Duodenal mucosa (tissue), 2 donors: ENCODE measurements around the gene CFAP61.
"Not testable (repeated sequence)": the region's sequence is repeated elsewhere in the genome, so short reads cannot be mapped to it uniquely, and the experiment has no call there.

Experiments used
- H3K27ac ChIP-seq: one replicate; pipeline ENCODE4 v1.7.0; 2013; ENCODE audit warnings: low read depth, low read length
- H3K27me3 ChIP-seq, 2 donors: one replicate each; pipeline ENCODE4 v1.7.0; 2013; ENCODE audit warnings: low read length in 2 of 2, control low read depth in 1 of 2; ENCODE audit not compliant: insufficient read depth in 2 of 2, control insufficient read depth in 1 of 2
- H3K36me3 ChIP-seq, 2 donors: one replicate each; pipeline ENCODE4 v1.7.0; 2013; ENCODE audit warnings: low read length in 2 of 2, control low read depth in 1 of 2; ENCODE audit not compliant: insufficient read depth in 2 of 2, control insufficient read depth in 1 of 2
- H3K4me1 ChIP-seq, 2 donors: one replicate each; pipeline ENCODE4 v1.7.0; 2013; ENCODE audit warnings: low read length in 2 of 2, control low read depth in 1 of 2; ENCODE audit not compliant: insufficient read depth in 2 of 2, control insufficient read depth in 1 of 2
- H3K4me3 ChIP-seq, 2 donors: one replicate each; pipeline ENCODE4 v1.7.0; 2013; ENCODE audit warnings: low read length in 2 of 2, low read depth in 1 of 2
- H3K9ac ChIP-seq, 2 donors: one replicate each; pipeline ENCODE4 v1.7.0; 2013; ENCODE audit warnings: low read length in 2 of 2, low read depth in 1 of 2
- H3K9me3 ChIP-seq, 2 donors: one replicate each; pipeline ENCODE4 v1.7.0; 2013; ENCODE audit warnings: low read length in 2 of 2, control low read depth in 1 of 2; ENCODE audit not compliant: control insufficient read depth in 1 of 2

CFAP61 gene, protein sequence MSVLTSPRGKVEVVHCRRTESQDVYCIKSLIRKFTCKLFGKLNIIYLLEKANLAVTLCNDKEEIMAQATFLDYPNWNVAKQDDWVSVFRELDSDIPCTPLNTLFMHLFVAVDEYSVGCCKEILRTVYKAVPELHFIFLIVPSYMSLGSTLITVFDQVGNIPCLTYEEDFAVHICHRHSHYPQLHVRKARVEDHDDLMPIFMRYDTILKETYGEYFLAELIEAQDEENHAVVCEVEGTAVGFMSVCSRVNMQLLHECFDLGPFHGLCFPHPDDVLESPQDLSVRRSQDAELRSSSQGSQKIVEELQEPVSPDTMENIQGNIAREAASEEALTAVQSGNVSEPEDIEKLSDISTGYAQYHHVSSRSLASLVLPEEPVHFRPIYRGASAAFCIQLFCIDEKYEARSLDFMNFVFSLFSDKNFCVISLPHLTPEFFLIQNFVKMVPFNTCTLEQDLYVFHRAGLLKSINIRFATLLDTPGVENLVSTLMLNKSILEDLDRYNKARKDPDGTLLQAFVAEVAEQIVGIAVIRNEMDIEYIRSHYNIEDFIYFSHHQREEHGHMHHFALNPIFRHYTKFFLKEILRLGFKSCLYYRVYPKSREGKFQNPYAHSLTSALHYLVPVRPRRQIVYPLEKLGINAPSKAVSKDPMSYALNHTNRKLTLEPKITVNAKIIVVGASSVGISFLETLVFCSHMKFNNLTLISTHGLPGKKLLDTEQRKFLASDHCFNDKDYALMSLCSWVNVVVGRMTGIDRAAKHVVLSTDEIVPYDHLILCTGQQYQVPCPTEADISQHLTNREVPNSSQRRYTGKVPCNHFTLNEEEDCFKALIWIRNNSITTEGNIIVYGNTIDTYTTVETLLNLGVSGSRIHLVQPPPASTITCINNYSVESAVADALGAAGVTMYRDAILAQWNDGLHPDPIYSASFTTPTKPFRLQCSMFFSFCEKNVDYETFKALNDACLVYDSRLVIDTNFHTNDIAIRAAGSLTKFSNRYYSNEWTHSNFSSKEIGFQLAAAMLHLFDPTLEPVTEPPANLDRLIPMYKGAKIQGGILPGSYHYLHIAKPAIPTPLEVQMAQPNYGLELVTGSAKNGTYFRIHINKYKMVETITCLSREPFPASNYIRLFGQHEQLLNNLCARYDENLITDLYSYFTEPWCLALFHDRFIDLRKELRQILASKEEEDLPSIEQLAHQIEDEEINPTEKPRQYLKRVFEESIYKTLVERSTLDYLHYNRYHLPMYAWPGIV

DNA sequence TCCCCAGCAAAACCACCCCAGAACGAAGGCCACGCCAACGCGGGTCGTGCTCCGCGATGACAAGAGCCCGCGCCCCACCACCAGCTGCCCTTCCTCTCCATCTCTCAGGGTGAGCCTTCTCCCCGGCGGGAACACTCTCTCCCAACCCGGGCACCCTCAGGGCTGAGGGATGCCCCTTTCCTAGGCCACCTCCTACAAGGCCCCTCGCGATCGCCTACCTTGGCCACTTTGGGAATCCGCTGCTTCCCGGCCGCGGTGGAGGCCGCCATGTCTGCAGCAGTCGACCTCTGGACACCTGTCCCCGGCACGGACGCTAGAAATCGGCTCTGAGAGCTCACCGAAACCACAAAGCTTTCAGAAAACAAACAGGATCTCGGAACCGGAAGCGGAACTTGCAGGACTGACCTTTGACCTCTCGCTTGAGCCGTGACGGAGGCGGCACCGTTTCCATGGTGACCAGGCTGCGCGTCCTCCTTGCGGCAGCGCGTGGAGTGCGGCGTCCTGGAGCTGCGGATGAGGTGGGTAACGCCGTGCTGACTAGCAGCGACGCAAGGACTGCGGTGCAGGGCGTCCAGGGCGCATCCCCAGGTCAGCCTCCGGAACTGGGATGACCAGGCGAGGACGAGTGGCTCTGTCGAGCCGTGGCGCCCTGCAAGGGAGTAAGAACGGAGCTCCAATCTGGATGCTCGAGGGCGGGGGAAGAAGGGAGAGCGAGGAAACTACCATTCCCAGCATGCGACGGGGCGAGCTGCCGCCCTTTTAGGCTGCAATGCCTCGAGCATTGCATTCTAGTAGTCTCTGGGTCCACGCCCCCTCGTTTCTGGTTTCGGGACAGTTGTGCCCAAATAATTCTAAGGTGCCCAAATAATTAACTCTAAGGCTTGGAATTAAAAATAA lies at the start of gene CFAP61, which contains the start of gene CRNKL1:
Gene CFAP61 (plus strand): TSS at position 459 of the 897 bp plus-strand sequence. CDS start 4,122 bp downstream, outside the sequence.
Gene CRNKL1 (minus strand): TSS at position 393 of the 897 bp plus-strand sequence. CDS start 124 bp downstream, at position 269.
- peaks cover 9 to 11% of the 10 kb centered on the region in 2 donors for H3K4me1 ChIP-seq
- no peaks in the 10 kb centered on the region for H3K9me3 ChIP-seq
- peaks cover 18 to 30% of the 10 kb centered on the region in 2 donors for H3K36me3 ChIP-seq
- H3K27me3 ChIP-seq, result peaks cover 0 to 4% of the 10 kb centered on the region in 2 donors
- peak within 1 kb of the TSS; percentile 98 to 100 for H3K4me3 ChIP-seq
- peak within 1 kb of the TSS; percentile 92 to 93 for H3K9ac ChIP-seq
- peak within 1 kb of the TSS; percentile 84 for H3K27ac ChIP-seq

- H3K36me3 ChIP-seq, result peaks cover 36 to 46% of the 10 kb centered on the region in 2 donors
- peaks cover 0 to 8% of the 10 kb centered on the region in 2 donors for H3K4me1 ChIP-seq
- H3K27me3 ChIP-seq, result no peaks in the 10 kb centered on the region
- no peak overlapping the region for H3K27ac ChIP-seq
- H3K9me3 ChIP-seq, result no peaks in the 10 kb centered on the region
- no peak overlapping the region for H3K9ac ChIP-seq
- H3K4me3 ChIP-seq, result peak overlapping the region in 1 of 2 donors; percentile 4
These were observed 49.0 kb upstream of the CFAP61 start for GRCh38 chr20:20003031-20003954.

DNA sequence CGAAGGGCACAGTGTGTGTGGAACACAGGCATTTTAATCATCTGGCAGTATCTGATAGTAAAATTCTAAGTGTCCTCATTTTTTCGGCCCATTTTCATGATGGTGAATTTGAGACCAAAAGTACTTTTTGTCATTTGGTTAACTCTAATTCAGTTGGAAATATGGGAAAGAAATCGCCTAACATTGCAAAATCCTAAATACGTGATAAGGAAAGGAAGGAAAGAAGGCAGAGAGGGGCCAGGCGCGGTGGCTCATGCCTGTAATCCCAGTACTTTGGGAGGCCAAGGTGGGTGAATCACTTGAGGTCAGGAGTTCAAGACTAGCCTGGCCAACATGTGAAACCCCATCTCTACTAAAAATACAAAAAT lies 48.4 kb upstream of the CFAP61 start:
- not testable (repeated sequence) for H3K27ac ChIP-seq, H3K9ac ChIP-seq, H3K4me1 ChIP-seq, H3K9me3 ChIP-seq, H3K27me3 ChIP-seq
- peaks cover 29 to 39% of the 10 kb centered on the region in 2 donors for H3K36me3 ChIP-seq
- peak overlapping the region in 1 of 2 donors; percentile 4 for H3K4me3 ChIP-seq

GRCh38 chr20:20005342-20005741 lies 47.0 kb upstream of the CFAP61 start:
- no peak overlapping the region for H3K27ac ChIP-seq
- H3K27me3 ChIP-seq, result no peaks in the 10 kb centered on the region
- no peaks in the 10 kb centered on the region for H3K9me3 ChIP-seq
- no peak overlapping the region for H3K9ac ChIP-seq
- no peak overlapping the region for H3K4me3 ChIP-seq
- H3K36me3 ChIP-seq, result peaks cover 21 to 25% of the 10 kb centered on the region in 2 donors
- H3K4me1 ChIP-seq, result peaks cover 0 to 8% of the 10 kb centered on the region in 2 donors

GRCh38 chr20:20009784-20010253 lies 42.5 kb upstream of the CFAP61 start:
- Histone ChIP-seq H3K9ac (no peak overlapping the region), H3K27ac (no peak overlapping the region), H3K4me3 (no peak overlapping the region)

GRCh38 chr20:20010639-20011500 lies 41.5 kb upstream of the CFAP61 start:
- H3K4me1 ChIP-seq, result no peaks in the 10 kb centered on the region
- no peak overlapping the region for H3K9ac ChIP-seq
- no peak overlapping the region for H3K4me3 ChIP-seq
- H3K36me3 ChIP-seq, result no peaks in the 10 kb centered on the region
- no peaks in the 10 kb centered on the region for H3K27me3 ChIP-seq
- no peaks in the 10 kb centered on the region for H3K9me3 ChIP-seq
- no peak overlapping the region for H3K27ac ChIP-seq

More at GRCh38 chr20:20009784-20010253, 42.5 kb upstream of the CFAP61 start:
- Histone ChIP-seq H3K4me1 (no peaks in the 10 kb centered on the region), H3K9me3 (no peaks in the 10 kb centered on the region), H3K36me3 (no peaks in the 10 kb centered on the region), H3K27me3 (no peaks in the 10 kb centered on the region)

GRCh38 chr20:20012541-20012940 lies 39.8 kb upstream of the CFAP61 start:
- no peak overlapping the region for H3K4me3 ChIP-seq
- no peaks in the 10 kb centered on the region for H3K27me3 ChIP-seq
- no peaks in the 10 kb centered on the region for H3K36me3 ChIP-seq
- H3K9ac ChIP-seq, result no peak overlapping the region
- no peaks in the 10 kb centered on the region for H3K9me3 ChIP-seq
- H3K4me1 ChIP-seq, result no peaks in the 10 kb centered on the region
- no peak overlapping the region for H3K27ac ChIP-seq

- no peaks in the 10 kb centered on the region for H3K36me3 ChIP-seq
- H3K4me1 ChIP-seq, result peaks cover 10 to 16% of the 10 kb centered on the region in 2 donors
- no peaks in the 10 kb centered on the region for H3K9me3 ChIP-seq
- H3K27ac ChIP-seq, result no peak overlapping the region
- H3K9ac ChIP-seq, result no peak overlapping the region
- no peaks in the 10 kb centered on the region for H3K27me3 ChIP-seq
- no peak overlapping the region for H3K4me3 ChIP-seq
These were observed 37.7 kb upstream of the CFAP61 start for GRCh38 chr20:20014659-20015058.
